Uterus (tissue), 2 donors: Measurements from ENCODE around the gene C1QB.

Experiments
- POLR2A ChIP-seq, 2 donors: fragments of 450-650 bp; IDR thresholded peaks; one replicate each; pipeline ENCODE4 v1.6.1; 2016; ENCODE audit warnings: antibody characterized with exemption in 2 of 2, mild to moderate bottlenecking in 1 of 2, moderate library complexity in 1 of 2
- TF ChIP-seq, protein P1 (sequence below), 4 experiments: fragments of 200-600 bp in 2 of 4; fragments of 450-650 bp in 2 of 4; sonication (generic) in 2 of 4; IDR thresholded peaks; one replicate each; pipeline ENCODE4 v1.5.1; 2016 to 2019; ENCODE audit warnings: antibody characterized with exemption in 4 of 4, mild to moderate bottlenecking in 2 of 4, moderate library complexity in 1 of 4

- TF ChIP-seq, protein P1, sequence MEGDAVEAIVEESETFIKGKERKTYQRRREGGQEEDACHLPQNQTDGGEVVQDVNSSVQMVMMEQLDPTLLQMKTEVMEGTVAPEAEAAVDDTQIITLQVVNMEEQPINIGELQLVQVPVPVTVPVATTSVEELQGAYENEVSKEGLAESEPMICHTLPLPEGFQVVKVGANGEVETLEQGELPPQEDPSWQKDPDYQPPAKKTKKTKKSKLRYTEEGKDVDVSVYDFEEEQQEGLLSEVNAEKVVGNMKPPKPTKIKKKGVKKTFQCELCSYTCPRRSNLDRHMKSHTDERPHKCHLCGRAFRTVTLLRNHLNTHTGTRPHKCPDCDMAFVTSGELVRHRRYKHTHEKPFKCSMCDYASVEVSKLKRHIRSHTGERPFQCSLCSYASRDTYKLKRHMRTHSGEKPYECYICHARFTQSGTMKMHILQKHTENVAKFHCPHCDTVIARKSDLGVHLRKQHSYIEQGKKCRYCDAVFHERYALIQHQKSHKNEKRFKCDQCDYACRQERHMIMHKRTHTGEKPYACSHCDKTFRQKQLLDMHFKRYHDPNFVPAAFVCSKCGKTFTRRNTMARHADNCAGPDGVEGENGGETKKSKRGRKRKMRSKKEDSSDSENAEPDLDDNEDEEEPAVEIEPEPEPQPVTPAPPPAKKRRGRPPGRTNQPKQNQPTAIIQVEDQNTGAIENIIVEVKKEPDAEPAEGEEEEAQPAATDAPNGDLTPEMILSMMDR (IDR thresholded peaks at IDR 0.05): no peak
- no peak for TF ChIP-seq POLR2A (IDR thresholded peaks at IDR 0.05)
Measured at GRCh38 chr1:22627331-22627730, 25.7 kb upstream of the C1QB start.
